Stimulated activated naive CD8-positive, alpha-beta T cell treated with anti-CD3 and anti-CD28 coated beads, Interleukin-15, Interleukin-2, amounts not matched to agents 100 U/mL and 50 U/mL, for 24 hours (primary cell): ENCODE data around the gene GOLPH3.
"Not testable (repeated sequence)": the region's sequence is repeated elsewhere in the genome, so short reads cannot be mapped to it uniquely, and the experiment has no call there.

Source experiments
- ATAC-seq: fragments of 150-1000 bp; cut with Tn5 transposase; one replicate; pipeline ENCODE4 v1.10.0; 2021
- DNase-seq: peaks from one replicate; pipeline ENCODE4 v3.0.0; 2021

GOLPH3 gene

DNA sequence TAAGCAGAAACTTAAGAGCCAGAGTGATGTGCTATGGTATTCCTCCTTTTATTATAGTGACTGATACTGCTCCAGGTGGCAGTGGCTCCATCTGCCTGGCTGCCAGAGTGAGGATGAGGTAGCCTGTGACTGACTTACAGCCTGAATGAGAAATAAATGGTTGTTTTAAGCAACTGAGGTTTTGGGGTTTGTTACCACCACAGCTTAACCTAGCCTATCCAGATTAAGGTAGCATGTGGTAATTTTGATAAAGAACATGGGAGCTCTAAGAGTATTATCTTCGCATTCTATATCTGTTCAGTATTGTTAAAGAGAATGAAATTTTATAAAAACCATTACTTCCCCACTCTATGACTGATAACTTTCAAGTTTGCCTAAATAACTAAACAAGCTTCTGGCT lies 39.0 kb downstream of the GOLPH3 start:
- ATAC-seq (no peak), DNase-seq (no peak)

DNA sequence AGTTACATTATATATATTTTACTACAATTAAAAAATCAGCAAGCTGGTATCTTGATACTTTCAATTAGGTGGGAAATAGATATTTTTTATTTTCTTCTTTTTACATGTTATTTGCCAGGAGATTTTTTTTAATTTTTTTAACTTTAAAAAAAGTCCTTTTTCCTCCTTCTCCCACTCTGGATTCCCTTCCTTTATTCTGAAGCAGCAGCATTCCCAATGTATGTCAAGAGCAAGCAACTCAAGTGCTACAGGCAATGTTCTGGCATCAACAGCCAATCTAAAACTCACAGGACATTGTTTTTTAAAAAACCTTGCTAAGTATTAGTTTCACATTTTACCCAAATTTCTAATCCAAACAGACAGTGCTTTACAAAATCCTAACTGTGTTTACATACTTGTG lies 41.4 kb downstream of the GOLPH3 start:
- no peak for ATAC-seq
- DNase-seq = no peak

GRCh38 chr5:32131604-32132003 lies 42.5 kb downstream of the GOLPH3 start:
- DNase-seq = no peak
- ATAC-seq = no peak

GRCh38 chr5:32130865-32131264 lies 43.3 kb downstream of the GOLPH3 start:
- DNase-seq = no peak
- ATAC-seq = no peak

GRCh38 chr5:32129074-32129598 lies 45.0 kb downstream of the GOLPH3 start:
- peak; percentile 49 for ATAC-seq
- DNase-seq = no peak

DNA sequence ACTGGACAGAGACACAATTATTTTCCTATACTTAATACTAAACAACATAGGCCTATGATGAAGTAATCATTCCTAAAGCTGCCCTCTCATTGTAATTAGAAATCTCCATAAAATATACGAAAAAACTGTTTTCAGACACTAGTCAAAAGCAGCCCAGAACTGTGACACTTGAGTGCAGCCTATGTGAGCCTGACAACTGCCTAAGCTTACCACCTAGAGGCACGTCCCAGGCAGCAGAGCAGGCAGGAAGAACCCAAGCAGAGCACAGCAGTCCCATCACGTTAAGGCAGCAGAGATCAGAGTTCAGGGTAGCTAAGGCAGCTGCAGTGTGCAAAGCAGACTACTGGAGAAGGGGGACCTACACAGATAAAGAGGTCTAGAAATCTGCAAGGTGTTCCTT lies 46.4 kb downstream of the GOLPH3 start:
- DNase-seq = no peak
- no peak for ATAC-seq

DNA sequence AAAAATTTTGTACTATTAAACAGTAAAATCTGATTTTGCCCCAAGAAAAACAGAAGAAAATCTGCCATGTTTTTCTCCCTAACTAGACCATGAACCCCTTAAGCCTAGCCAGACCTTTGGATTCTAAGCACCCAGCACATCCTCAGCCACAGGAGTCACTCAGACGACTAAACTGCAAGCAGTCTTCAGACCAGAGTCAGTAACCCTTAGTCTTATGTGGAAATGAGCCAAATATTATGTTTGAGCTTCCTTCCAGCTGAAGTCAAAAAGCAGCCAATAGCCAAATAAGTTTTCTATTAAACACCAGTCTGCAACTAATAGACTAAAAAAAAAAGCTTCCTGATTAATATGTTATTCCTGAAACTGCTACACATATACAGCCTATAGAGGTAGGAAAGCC lies 47.4 kb downstream of the GOLPH3 start:
- no peak for ATAC-seq
- DNase-seq = no peak

DNA sequence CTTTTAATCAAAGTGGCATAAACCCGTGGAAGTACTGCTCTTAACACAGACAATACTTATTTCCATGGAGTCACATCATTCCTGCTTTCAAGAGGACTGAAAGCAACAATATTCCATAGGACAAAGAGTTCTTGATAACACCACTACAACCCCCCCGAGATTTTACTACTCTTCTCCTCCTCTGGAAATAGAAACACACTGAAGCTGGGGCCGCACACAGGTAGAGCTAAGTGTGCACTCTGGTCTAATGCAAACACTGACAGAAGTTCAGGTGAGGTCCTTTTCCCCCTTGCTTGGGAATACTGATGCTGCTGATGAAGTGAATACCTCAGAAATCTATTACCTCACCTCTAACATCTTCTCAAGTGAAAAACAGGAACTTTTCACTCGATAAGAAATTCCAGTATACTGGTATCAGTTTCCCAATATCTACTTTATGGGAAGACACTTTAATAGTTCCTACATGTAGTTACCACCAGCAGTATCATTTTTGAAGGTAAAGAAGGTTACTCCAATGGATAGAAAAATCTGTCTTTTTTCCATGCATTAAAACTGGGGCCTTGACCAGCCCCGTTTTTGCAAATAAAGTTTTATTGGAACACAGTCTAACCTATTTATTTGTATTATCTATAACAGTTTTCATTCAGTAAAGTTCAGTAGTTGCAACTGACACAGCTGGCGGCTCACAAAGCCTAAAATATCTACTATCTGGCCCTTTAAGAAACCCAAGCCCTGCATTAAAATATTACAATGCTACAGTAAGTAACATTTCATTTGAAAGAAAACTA lies 50.0 kb downstream of the GOLPH3 start:
- no peak for ATAC-seq
- no peak for DNase-seq

- ATAC-seq = no peak
Observed at GRCh38 chr5:32123058-32123805, 50.9 kb downstream of the GOLPH3 start.

GRCh38 chr5:32118922-32119321 lies 55.2 kb downstream of the GOLPH3 start:
- DNase-seq, ATAC-seq: not testable (repeated sequence)

More at GRCh38 chr5:32123058-32123805, 50.9 kb downstream of the GOLPH3 start:
- DNase-seq = no peak

GRCh38 chr5:32116574-32117313 lies 57.4 kb downstream of the GOLPH3 start:
- peak; percentile 65 for ATAC-seq
- DNase-seq = no peak

- no peak for DNase-seq
- ATAC-seq = no peak
Observed at GRCh38 chr5:32115985-32116384, 58.1 kb downstream of the GOLPH3 start.

- DNase-seq (no peak), ATAC-seq (no peak)
Observed at GRCh38 chr5:32110111-32110696, 63.9 kb downstream of the GOLPH3 start.

GRCh38 chr5:32109236-32109635 lies 64.9 kb downstream of the GOLPH3 start:
- ATAC-seq = no peak
- no peak for DNase-seq

DNA sequence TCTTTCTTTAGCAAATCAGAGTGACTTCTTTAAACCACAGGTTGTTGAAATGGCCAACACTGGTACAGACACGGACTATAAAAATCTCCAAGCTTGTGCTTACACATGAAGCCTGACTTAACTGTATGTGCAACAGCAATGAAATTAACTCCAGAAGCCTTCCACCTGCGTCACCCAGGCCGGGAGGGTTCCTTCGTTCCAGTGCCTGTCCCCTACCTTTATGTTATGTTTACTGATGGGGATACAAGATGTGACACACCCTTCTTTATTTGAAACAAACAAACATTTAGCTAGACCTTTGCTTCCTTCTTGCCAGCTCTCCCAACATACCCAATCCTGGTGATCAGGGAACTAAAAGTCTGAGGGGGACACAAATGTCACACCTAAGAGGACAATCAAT lies 66.0 kb downstream of the GOLPH3 start:
- DNase-seq = no peak
- ATAC-seq = no peak

DNA sequence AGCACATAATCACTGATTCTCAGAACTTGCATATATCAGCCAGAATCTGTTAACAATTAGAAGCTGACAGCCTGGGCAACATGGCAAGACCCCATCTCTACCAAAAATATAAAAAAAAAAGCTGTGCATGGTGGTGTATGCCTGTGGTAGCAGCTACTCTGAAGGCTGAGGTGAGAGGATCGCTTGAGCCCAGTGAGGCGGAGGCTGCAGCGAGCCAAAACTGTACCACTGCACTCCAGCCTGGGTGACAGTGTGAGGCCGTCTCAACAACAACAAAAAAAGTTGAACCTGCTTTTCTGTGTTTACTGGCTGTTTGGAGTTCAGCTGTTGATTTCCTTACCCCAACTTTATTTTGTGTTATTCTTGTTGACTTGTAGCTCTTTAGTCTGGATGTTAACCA lies 66.8 kb downstream of the GOLPH3 start:
- ATAC-seq = no peak

GRCh38 chr5:32103521-32103920 lies 70.6 kb downstream of the GOLPH3 start:
- ATAC-seq (no peak), DNase-seq (no peak)

More for the DNA sequence above, 66.8 kb downstream of the GOLPH3 start:
- no peak for DNase-seq

DNA sequence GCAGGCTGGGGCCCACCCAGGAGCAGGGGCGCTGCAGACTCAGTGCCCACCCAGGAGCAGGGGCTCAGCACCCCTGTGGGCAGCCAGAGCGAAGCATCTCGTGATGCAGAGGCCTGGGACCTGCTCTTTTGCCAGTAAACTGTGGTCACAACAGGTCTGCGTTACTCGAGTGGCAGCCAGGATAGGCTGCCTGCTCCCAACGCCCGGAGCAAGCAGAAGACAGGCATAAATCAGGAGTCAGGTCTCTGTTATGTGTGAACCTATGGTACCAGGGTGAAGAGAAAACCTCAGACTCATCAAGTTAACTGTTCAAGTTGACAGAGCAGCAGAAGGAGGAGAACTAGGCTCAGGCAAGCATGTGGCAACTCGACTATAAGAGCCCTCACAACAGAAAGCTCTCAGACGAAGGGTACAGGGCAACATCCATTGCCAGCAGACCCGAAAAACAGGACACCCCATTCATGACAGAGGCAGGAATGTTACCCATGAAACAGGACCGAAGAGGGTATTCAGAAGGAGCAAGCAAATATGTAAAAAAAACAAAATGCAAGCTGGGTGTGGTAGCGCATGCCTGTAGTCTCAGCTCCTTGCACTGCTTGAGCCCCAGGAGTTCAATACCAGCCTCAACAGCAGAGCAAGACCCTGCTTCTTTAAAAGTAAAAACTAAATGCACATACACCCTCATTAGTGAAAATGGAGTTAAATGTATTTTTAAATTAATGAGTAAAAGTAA lies 71.7 kb downstream of the GOLPH3 start:
- ATAC-seq = no peak
- no peak for DNase-seq

DNA sequence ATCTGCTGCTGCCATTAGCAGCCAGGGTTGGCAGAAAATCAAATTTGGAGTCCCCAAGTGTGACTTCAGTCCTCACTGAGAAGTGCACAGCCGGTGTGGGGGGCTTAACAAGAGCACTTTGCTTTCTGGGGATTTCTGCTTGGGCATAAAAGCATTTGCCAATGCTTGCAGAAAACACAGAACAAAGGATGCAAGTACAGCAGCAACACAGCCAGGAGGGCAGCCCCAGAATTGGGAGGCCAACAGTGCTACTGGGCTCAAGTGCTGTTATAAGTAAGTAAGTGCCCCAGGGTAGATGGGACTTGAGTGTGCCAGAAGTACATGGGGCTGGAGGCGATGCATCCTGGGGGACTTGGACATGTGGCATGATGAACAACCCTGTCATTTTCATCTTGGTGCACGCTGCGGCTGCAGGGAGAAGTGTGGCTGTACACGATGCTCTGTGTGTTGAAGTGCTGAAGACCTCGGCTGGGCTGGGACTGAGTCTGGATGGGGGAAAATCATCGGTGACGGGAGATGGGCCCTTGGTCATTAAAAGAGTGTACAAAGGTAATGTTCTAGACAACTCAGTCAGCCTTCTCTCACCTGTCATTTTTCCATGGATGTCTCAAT lies 73.3 kb downstream of the GOLPH3 start:
- DNase-seq (no peak), ATAC-seq (no peak)

GRCh38 chr5:32100230-32100629 lies 73.9 kb downstream of the GOLPH3 start:
- no peak for DNase-seq
- no peak for ATAC-seq

DNA sequence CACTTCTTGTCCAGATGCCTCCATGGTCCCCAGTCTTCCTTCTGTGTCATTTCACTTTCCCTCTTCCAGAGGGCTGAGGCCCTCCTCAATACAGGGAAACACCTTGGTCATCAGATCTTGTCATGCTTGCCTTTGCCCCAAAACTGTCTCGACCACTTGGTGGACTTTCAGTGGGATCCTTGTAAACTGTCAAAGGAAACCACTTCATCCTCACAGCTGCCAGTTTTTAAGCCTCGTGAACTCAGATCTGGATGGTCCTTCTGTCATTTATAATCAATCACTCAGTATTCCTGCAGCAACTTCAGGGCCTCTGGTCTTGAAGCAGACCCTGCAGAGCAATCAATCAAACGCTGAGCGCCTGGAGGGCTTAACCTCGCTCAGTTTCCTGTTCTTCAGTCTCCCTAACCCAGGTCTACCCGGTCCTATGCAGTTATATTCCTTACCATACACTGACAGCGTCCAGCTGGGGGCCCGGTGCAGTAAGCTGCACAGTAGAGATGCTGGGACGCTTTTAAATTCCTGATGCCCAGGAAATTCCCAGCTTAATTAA lies 74.6 kb downstream of the GOLPH3 start:
- no peak for ATAC-seq
- DNase-seq = no peak
